Measurements from ENCODE around the gene GTF3A.
A peak's percentile ranks its signal among the peaks of the same experiment; 100 is the strongest.
"Not testable (repeated sequence)": the region's sequence is repeated elsewhere in the genome, so short reads cannot be mapped to it uniquely, and the experiment has no call there.

GTF3A gene

GRCh38 chr13:27396252-27396846 lies 28.1 kb upstream of the GTF3A start:
- no peak for TF ChIP-seq CTCF (conservative IDR thresholded peaks at IDR 0.05; ENCODE audit: low read depth, low read length)
- no peak for DNase-seq (ENCODE audit: low read depth)
- no peak overlapping the region for H3K4me3 ChIP-seq (ENCODE audit: low read length)

GRCh38 chr13:27398360-27398759 lies 26.1 kb upstream of the GTF3A start:
- DNase-seq (ENCODE audit: low read depth), result no peak

GRCh38 chr13:27400405-27400804 lies 24.0 kb upstream of the GTF3A start:
- not testable (repeated sequence) for H3K4me3 ChIP-seq (ENCODE audit: low read length); DNase-seq (ENCODE audit: low read depth)

More at GRCh38 chr13:27398360-27398759, 26.1 kb upstream of the GTF3A start:
- no peak for TF ChIP-seq CTCF (conservative IDR thresholded peaks at IDR 0.05; ENCODE audit: low read depth, low read length)
- H3K4me3 ChIP-seq (ENCODE audit: low read length), result no peak overlapping the region

GRCh38 chr13:27401210-27401609 lies 23.2 kb upstream of the GTF3A start:
- no peak for TF ChIP-seq CTCF (conservative IDR thresholded peaks at IDR 0.05; ENCODE audit: low read depth, low read length)
- no peak overlapping the region for H3K4me3 ChIP-seq (ENCODE audit: low read length)
- DNase-seq (ENCODE audit: low read depth), result no peak

- peak; percentile 98 for DNase-seq (ENCODE audit: low read depth)
- no peak for TF ChIP-seq CTCF (conservative IDR thresholded peaks at IDR 0.05; ENCODE audit: low read depth, low read length)
- no peak overlapping the region for H3K4me3 ChIP-seq (ENCODE audit: low read length)
These were observed 21.2 kb upstream of the GTF3A start for GRCh38 chr13:27403203-27403678.

GRCh38 chr13:27403727-27404385 lies 20.6 kb upstream of the GTF3A start:
- TF ChIP-seq CTCF (conservative IDR thresholded peaks at IDR 0.05; ENCODE audit: low read depth, low read length), result no peak
- no peak overlapping the region for H3K4me3 ChIP-seq (ENCODE audit: low read length)
- no peak for DNase-seq (ENCODE audit: low read depth)

- TF ChIP-seq CTCF (conservative IDR thresholded peaks at IDR 0.05; ENCODE audit: low read depth, low read length), result no peak
- DNase-seq (ENCODE audit: low read depth), result no peak
- no peak overlapping the region for H3K4me3 ChIP-seq (ENCODE audit: low read length)
These were observed 19.7 kb upstream of the GTF3A start for GRCh38 chr13:27404680-27405079.
